ENCODE data around the gene RBL2.

- no peak for TF ChIP-seq CTCF (optimal IDR thresholded peaks at IDR 0.05 in 1 of 3, IDR thresholded peaks at IDR 0.05 in 1 of 3, conservative IDR thresholded peaks at IDR 0.05 in 1 of 3; ENCODE audit: extremely low read depth in 1 of 3, insufficient read depth in 2 of 3, low read length in 3 of 3)
- TF ChIP-seq EZH2 (IDR thresholded peaks at IDR 0.05; ENCODE audit: low read length) = no peak
Measured at GRCh38 chr16:53504665-53505064, 70.4 kb downstream of the RBL2 start.
